ENCODE measurements around the gene NCMAP. TPM values are rescaled to one million over a fixed set of nuclear protein-coding genes. Genes with fewer than 3 reads are reported as not detected.

Gene NCMAP
- total RNA-seq, 4 donors from 2014 or later: 0.16 to 1.9 (median 0.27) TPM; not detected in 1

- H3K27ac ChIP-seq: no peak overlapping the region
- H3K9me3 ChIP-seq: no peaks in the 10 kb centered on the region
- no peaks in the 10 kb centered on the region for H3K36me3 ChIP-seq
- H3K27me3 ChIP-seq: no peaks in the 10 kb centered on the region
- no peak overlapping the region for H3K4me3 ChIP-seq
- TF ChIP-seq POLR2AphosphoS5 (IDR thresholded peaks at IDR 0.05) (no peak), POLR2A (IDR thresholded peaks at IDR 0.05) (no peak), CTCF (IDR thresholded peaks at IDR 0.05) (no peak), EP300 (IDR thresholded peaks at IDR 0.05) (no peak)
- peaks cover 0 to 5% (median 0%) of the 10 kb centered on the region in 3 donors for H3K4me1 ChIP-seq
- 90 to 100% methylated on average over 1 to 2 of the region's 2 CpGs for WGBS, 2 donors (ENCODE audit: low coverage in 1 of 2)
- no peak for ATAC-seq
Measured at GRCh38 chr1:24568475-24568874, 12.6 kb downstream of the NCMAP start.

- peaks cover 0 to 5% (median 0%) of the 10 kb centered on the region in 3 donors for H3K4me1 ChIP-seq
- H3K9me3 ChIP-seq: no peaks in the 10 kb centered on the region
- no peaks in the 10 kb centered on the region for H3K27me3 ChIP-seq
- H3K4me3 ChIP-seq: no peak overlapping the region
- no peaks in the 10 kb centered on the region for H3K36me3 ChIP-seq
- H3K27ac ChIP-seq: no peak overlapping the region
- no peak for TF ChIP-seq POLR2AphosphoS5 (IDR thresholded peaks at IDR 0.05)
- TF ChIP-seq POLR2A (IDR thresholded peaks at IDR 0.05): no peak
- TF ChIP-seq CTCF (IDR thresholded peaks at IDR 0.05): no peak
- TF ChIP-seq EP300 (IDR thresholded peaks at IDR 0.05): no peak
- 68 to 76% methylated on average over 8 to 10 of the region's 10 CpGs for WGBS, 2 donors (ENCODE audit: low coverage in 1 of 2)
- no peak for ATAC-seq
Measured at GRCh38 chr1:24570265-24571125, 14.6 kb downstream of the NCMAP start.

GRCh38 chr1:24572301-24572700, 16.4 kb downstream of the NCMAP start:
- Histone ChIP-seq H3K4me1 (peaks cover 0 to 5% (median 0%) of the 10 kb centered on the region in 3 donors), H3K36me3 (no peaks in the 10 kb centered on the region), H3K27ac (no peak overlapping the region), H3K27me3 (no peaks in the 10 kb centered on the region), H3K9me3 (no peaks in the 10 kb centered on the region), H3K4me3 (no peak overlapping the region)
- WGBS, 2 donors (ENCODE audit: low coverage in 1 of 2): 84 to 95% methylated on average over 4 to 5 of the region's 9 CpGs
- TF ChIP-seq EP300 (IDR thresholded peaks at IDR 0.05): no peak
- TF ChIP-seq CTCF (IDR thresholded peaks at IDR 0.05): no peak
- no peak for TF ChIP-seq POLR2AphosphoS5 (IDR thresholded peaks at IDR 0.05)
- TF ChIP-seq POLR2A (IDR thresholded peaks at IDR 0.05): no peak
- ATAC-seq: no peak

GRCh38 chr1:24575905-24576587, 20.2 kb downstream of the NCMAP start:
- Histone ChIP-seq H3K27ac (no peak overlapping the region), H3K4me3 (no peak overlapping the region), H3K27me3 (no peaks in the 10 kb centered on the region), H3K9me3 (no peaks in the 10 kb centered on the region), H3K4me1 (no peaks in the 10 kb centered on the region), H3K36me3 (no peaks in the 10 kb centered on the region)
- 60 to 62% methylated on average over 4 to 7 of the region's 14 CpGs for WGBS, 2 donors (ENCODE audit: low coverage in 1 of 2)
- no peak for ATAC-seq
- TF ChIP-seq POLR2A (IDR thresholded peaks at IDR 0.05) (no peak), EP300 (IDR thresholded peaks at IDR 0.05) (no peak), CTCF (IDR thresholded peaks at IDR 0.05) (no peak), POLR2AphosphoS5 (IDR thresholded peaks at IDR 0.05) (no peak)

Measured in gastroesophageal sphincter (tissue), 4 donors.